B cell (primary cell): Measurements from ENCODE around the gene ADAM12. TPM values are rescaled to one million over a fixed set of nuclear protein-coding genes. Genes with fewer than 3 reads are reported as not detected.

Source experiments
- ATAC-seq: fragments of 200-7000 bp; cut with Tn5 transposase; one replicate; pipeline ENCODE4 v1.10.0; 2021; ENCODE audit warnings: low read depth, mild to moderate bottlenecking, moderate number of reproducible peaks, moderate library complexity
- CTCF ChIA-PET: fragments of 350-600 bp; sonication (Branson Sonifier 250); formaldehyde crosslinking; loops from one replicate; lab custom pipeline; 2021; ENCODE audit warnings: antibody characterized with exemption, inconsistent platforms; lab: Charles Lee
- POLR2A ChIA-PET: fragments of 350-600 bp; sonication (Branson Sonifier 250); formaldehyde crosslinking; loops from one replicate; lab custom pipeline; 2021; ENCODE audit warnings: antibody characterized with exemption; lab: Charles Lee
- DNase-seq: peaks from one replicate; pipeline ENCODE4 v3.0.0; 2013
- H2AFZ ChIP-seq: 2 replicates; pipeline ENCODE4 v1.6.1; 2012; ENCODE audit warnings: mild to moderate bottlenecking, low read depth, low read length; ENCODE audit not compliant: insufficient read depth, poor library complexity, severe bottlenecking
- H3K27ac ChIP-seq, 2 donors: 1 replicate in 1 of 2; 2 replicates in 1 of 2; pipeline ENCODE4 v1.5.1; 2012 to 2013; ENCODE audit warnings: low read length in 2 of 2, mild to moderate bottlenecking in 2 of 2, moderate library complexity in 1 of 2
- H3K27me3 ChIP-seq, 4 experiments: fragments of 200-600 bp in 1 of 4; sonication (generic) in 1 of 4; replicated peaks in 1 of 4; 1 replicate in 2 of 4; 2 replicates in 2 of 4; pipeline versions ENCODE4 v1.6.1 to v1.7.0; 2013 to 2016; ENCODE audit warnings: low read length in 3 of 4, mild to moderate bottlenecking in 2 of 4, mixed read lengths in 1 of 4, moderate library complexity in 1 of 4; ENCODE audit not compliant: insufficient read depth in 4 of 4, control insufficient read depth in 3 of 4; ENCODE audit errors: control extremely low read depth in 1 of 4
- H3K36me3 ChIP-seq, 2 experiments: replicated peaks in 1 of 2; 1 replicate in 1 of 2; 2 replicates in 1 of 2; pipeline versions ENCODE4 v1.6.1 to v1.7.1; 2013; ENCODE audit warnings: low read length in 1 of 2; ENCODE audit not compliant: insufficient read depth in 2 of 2, control insufficient read depth in 1 of 2; ENCODE audit errors: control extremely low read depth in 1 of 2, extremely low read depth in 1 of 2
- H3K4me1 ChIP-seq, 2 donors: fragments of 200-600 bp in 1 of 2; sonication (generic) in 1 of 2; 1 replicate in 1 of 2; 2 replicates in 1 of 2; pipeline versions ENCODE4 v1.5.1 to v1.6.1; 2013 to 2017; ENCODE audit warnings: low read length in 2 of 2; ENCODE audit not compliant: control insufficient read depth in 2 of 2, insufficient read depth in 2 of 2
- H3K4me2 ChIP-seq: replicated peaks from 2 replicates; pipeline ENCODE3; 2012; ENCODE audit warnings: mild to moderate bottlenecking, low read depth, low read length; ENCODE audit not compliant: poor library complexity, severe bottlenecking
- H3K4me3 ChIP-seq, 5 experiments: fragments of 200-600 bp in 1 of 5; sonication (generic) in 1 of 5; 1 replicate in 3 of 5; 2 replicates in 2 of 5; pipeline versions ENCODE4 v1.5.1 to v1.7.0; 2011 to 2016; ENCODE audit warnings: low read length in 4 of 5, mild to moderate bottlenecking in 4 of 5, low read depth in 2 of 5, control low read depth in 1 of 5, moderate library complexity in 1 of 5; ENCODE audit not compliant: insufficient read depth in 1 of 5; ENCODE audit errors: control extremely low read depth in 1 of 5, extremely low read depth in 1 of 5
- H3K79me2 ChIP-seq: fragments of 200-600 bp; sonication (generic); one replicate; pipeline ENCODE4 v1.6.0; 2016; ENCODE audit warnings: low read length; ENCODE audit not compliant: control insufficient read depth, insufficient read depth
- H3K9ac ChIP-seq: fragments of 200-600 bp; sonication (generic); 2 replicates; pipeline ENCODE4 v1.6.1; 2017; ENCODE audit warnings: mild to moderate bottlenecking, low read length, moderate library complexity
- H3K9me3 ChIP-seq, 3 donors: one replicate each; pipeline versions ENCODE4 v1.6.1 to v1.7.1; 2013; ENCODE audit warnings: low read length in 2 of 3; ENCODE audit not compliant: control insufficient read depth in 2 of 3, insufficient read depth in 1 of 3; ENCODE audit errors: control extremely low read depth in 1 of 3
- H4K20me1 ChIP-seq: 2 replicates; pipeline ENCODE4 v1.6.0; 2012; ENCODE audit warnings: mild to moderate bottlenecking, low read length; ENCODE audit not compliant: insufficient read depth, control insufficient read depth, poor library complexity, severe bottlenecking
- H3K27ac Mint-ChIP-seq: one replicate; pipeline ENCODE4 v1.8.0; 2021; ENCODE audit warnings: mixed read lengths
- H3K27me3 Mint-ChIP-seq: one replicate; pipeline ENCODE4 v1.8.0; 2021; ENCODE audit warnings: mixed read lengths
- H3K4me1 Mint-ChIP-seq: one replicate; pipeline ENCODE4 v1.8.0; 2021; ENCODE audit warnings: mixed read lengths
- H3K4me3 Mint-ChIP-seq: one replicate; pipeline ENCODE4 v1.8.0; 2021; ENCODE audit warnings: mixed read lengths
- H3K9me3 Mint-ChIP-seq: one replicate; pipeline ENCODE4 v1.8.0; 2022; ENCODE audit warnings: mixed read lengths; ENCODE audit not compliant: insufficient read depth
- CTCF ChIP-seq: fragments of 200-600 bp; IDR thresholded peaks from one replicate; pipeline ENCODE4 v1.8.0; 2022; ENCODE audit warnings: antibody characterized with exemption, mild to moderate bottlenecking
- EZH2 ChIP-seq: IDR thresholded peaks from 2 replicates; pipeline ENCODE4 v1.6.1; 2012; ENCODE audit warnings: borderline replicate concordance, low read depth, mild to moderate bottlenecking, moderate library complexity, low read length; ENCODE audit not compliant: insufficient read depth, poor library complexity, severe bottlenecking
- WGBS: methylation state at CpG from one replicate; pipeline ENCODE4 v1.1.5; 2013; ENCODE audit warnings: missing lambda C conversion rate; ENCODE audit not compliant: insufficient coverage; 5-methylcytosine and 5-hydroxymethylcytosine counted together
- intact Hi-C: fragments of 100-400 bp; cut with micrococcal nuclease; formaldehyde crosslinking; loops from one replicate; pipeline ENCODE4 v1.10.0; 2022
- polyA plus RNA-seq: library from polyadenylated mRNA; depleted of rRNA; stranded (reverse); fragments of >200 nt; gene quantifications from 2 replicates; pipeline ENCODE4 v1.2.3, GENCODE V29; 2012
- total RNA-seq, 2 donors: library from RNA; stranded (reverse); fragments of 120-200 nt in 1 of 2; gene quantifications; 1 replicate in 1 of 2; 2 replicates in 1 of 2; pipeline versions ENCODE4 v1.2.3 to v1.2.4, GENCODE V29; 2013 to 2022

The ADAM12 gene
- total and polyA plus RNA-seq, 2 donors (not counting 1 experiment from before 2014, with no cell fraction given) = 0.01 to 0.22 TPM

- Histone ChIP-seq H3K4me1 (no peaks in the 10 kb centered on the region), H3K79me2 (no peaks in the 10 kb centered on the region), H4K20me1 (no peaks in the 10 kb centered on the region), H3K36me3 (no peaks in the 10 kb centered on the region), H3K9ac (no peak overlapping the region), H2AFZ (no peak overlapping the region), H3K27ac (no peak overlapping the region), H3K27me3 (no peaks in the 10 kb centered on the region), H3K4me3 (no peak overlapping the region), H3K9me3 (peaks cover 0 to 2% (median 0%) of the 10 kb centered on the region in 3 donors), H3K4me2 (no peak overlapping the region)
- H3K9me3 Mint-ChIP-seq = no peaks in the 10 kb centered on the region
- 71% methylated on average over 6 of the region's 6 CpGs for WGBS
- CTCF ChIA-PET = no interaction called here
- no peaks in the 10 kb centered on the region for H3K4me1 Mint-ChIP-seq
- no peaks in the 10 kb centered on the region for H3K27me3 Mint-ChIP-seq
- TF ChIP-seq EZH2 = no peak
- TF ChIP-seq CTCF = no peak
- intact Hi-C loops = no loop called here
- H3K4me3 Mint-ChIP-seq = no peak overlapping the region
- ATAC-seq (no peak), DNase-seq (no peak)
- POLR2A ChIA-PET = no interaction called here
- H3K27ac Mint-ChIP-seq = no peak overlapping the region
Measured at GRCh38 chr10:126278851-126279250, 109.4 kb downstream of the ADAM12 start.

- Mint-ChIP-seq H3K27me3 (no peaks in the 10 kb centered on the region), H3K9me3 (no peaks in the 10 kb centered on the region), H3K4me1 (no peaks in the 10 kb centered on the region), H3K27ac (no peak overlapping the region), H3K4me3 (no peak overlapping the region)
- H3K4me1 ChIP-seq = no peaks in the 10 kb centered on the region
- no peak for ATAC-seq
- POLR2A ChIA-PET = no interaction called here
- no peak overlapping the region for H3K9ac ChIP-seq
- H3K79me2 ChIP-seq = no peaks in the 10 kb centered on the region
- H3K4me2 ChIP-seq = no peak overlapping the region
- no peak overlapping the region for H3K4me3 ChIP-seq
- intact Hi-C loops = no loop called here
- no peaks in the 10 kb centered on the region for H4K20me1 ChIP-seq
- no peaks in the 10 kb centered on the region for H3K36me3 ChIP-seq
- no peak overlapping the region for H2AFZ ChIP-seq
- no peaks in the 10 kb centered on the region for H3K27me3 ChIP-seq
- no peak for DNase-seq
- TF ChIP-seq CTCF (no peak), EZH2 (no peak)
- H3K27ac ChIP-seq = no peak overlapping the region
- WGBS = 65% methylated on average over 2 of the region's 5 CpGs
- H3K9me3 ChIP-seq = peaks cover 0 to 2% (median 0%) of the 10 kb centered on the region in 3 donors
- CTCF ChIA-PET = no interaction called here
Measured at GRCh38 chr10:126277181-126277580, 111.1 kb downstream of the ADAM12 start.
